PC-9 (cell line): ENCODE measurements around the gene NEB. TPM values are rescaled to one million over a fixed set of nuclear protein-coding genes. Genes with fewer than 3 reads are reported as not detected.

Experiments
- BruUV-seq: library from RNA; stranded (reverse); fragments of 400-500 nt; replicated peaks from 2 replicates; lab custom pipeline; 2021; lab: Mats Ljungman, UMichigan
- CTCF ChIA-PET: fragments of 300-600 bp; sonication (Branson Sonifier 250); formaldehyde crosslinking; loops from one replicate; lab custom pipeline; 2022; ENCODE audit warnings: antibody characterized with exemption; lab: Charles Lee
- POLR2A ChIA-PET: fragments of 300-600 bp; sonication (Branson Sonifier 250); formaldehyde crosslinking; loops from one replicate; lab custom pipeline; 2022; ENCODE audit warnings: antibody characterized with exemption; ENCODE audit not compliant: unreplicated experiment; lab: Charles Lee
- DNase-seq, 2 experiments: peaks; one replicate each; pipeline versions ENCODE4 v3.0.0 to v3.0.0-alpha.2; 2015 to 2022; ENCODE audit warnings: mixed read lengths in 1 of 2
- H2AFZ ChIP-seq: fragments of 200-600 bp; sonication (generic); 2 replicates; pipeline ENCODE4 v1.8.1; 2017; ENCODE audit warnings: antibody characterized with exemption
- H3F3A ChIP-seq: fragments of 200-600 bp; sonication (generic); 2 replicates; pipeline ENCODE4 v1.8.1; 2017; ENCODE audit warnings: antibody characterized with exemption, mild to moderate bottlenecking, low read depth; ENCODE audit not compliant: insufficient read depth
- H3K27ac ChIP-seq: fragments of 200-600 bp; sonication (generic); 2 replicates; pipeline ENCODE4 v1.6.1; 2016; ENCODE audit warnings: mixed run types
- H3K27me3 ChIP-seq: fragments of 200-600 bp; sonication (generic); 2 replicates; pipeline ENCODE4 v1.6.1; 2016; ENCODE audit warnings: low read depth, mixed run types; ENCODE audit not compliant: insufficient read depth
- H3K36me3 ChIP-seq: fragments of 200-600 bp; sonication (generic); 2 replicates; pipeline ENCODE4 v1.6.1; 2016; ENCODE audit warnings: low read depth, mixed run types
- H3K4me1 ChIP-seq: fragments of 200-600 bp; sonication (generic); replicated peaks from 2 replicates; pipeline ENCODE4 v1.6.1; 2016; ENCODE audit warnings: mixed run types; ENCODE audit not compliant: insufficient read depth
- H3K4me2 ChIP-seq: fragments of 200-600 bp; sonication (generic); 2 replicates; pipeline ENCODE4 v1.6.1; 2017; ENCODE audit warnings: mixed run types
- H3K4me3 ChIP-seq: fragments of 200-600 bp; sonication (generic); 2 replicates; pipeline ENCODE4 v1.6.1; 2016; ENCODE audit warnings: mixed run types
- H3K79me2 ChIP-seq: fragments of 200-600 bp; sonication (generic); 2 replicates; pipeline ENCODE4 v1.6.1; 2017; ENCODE audit warnings: low read depth, mixed run types
- H3K9me2 ChIP-seq: fragments of 200-600 bp; sonication (generic); 2 replicates; pipeline ENCODE4 v1.8.1; 2017; ENCODE audit warnings: mild to moderate bottlenecking; ENCODE audit not compliant: insufficient read depth
- H3K9me3 ChIP-seq: fragments of 200-600 bp; sonication (generic); 2 replicates; pipeline ENCODE4 v1.8.1; 2016; ENCODE audit warnings: low read depth; ENCODE audit not compliant: insufficient read depth
- H4K20me1 ChIP-seq: fragments of 200-600 bp; sonication (generic); 2 replicates; pipeline ENCODE4 v1.8.1; 2017; ENCODE audit not compliant: insufficient read depth
- EZH2 ChIP-seq: fragments of 200-600 bp; sonication (generic); IDR thresholded peaks from 2 replicates; pipeline ENCODE4 v1.8.0; 2017; ENCODE audit warnings: antibody characterized with exemption, low read depth
- intact Hi-C: fragments of 100-400 bp; cut with micrococcal nuclease; formaldehyde crosslinking; loops from one replicate; pipeline ENCODE4 v1.10.0; 2022; ENCODE audit not compliant: unreplicated experiment
- total RNA-seq: library from RNA; stranded (reverse); gene quantifications from 2 replicates; pipeline ENCODE4 v1.2.3, GENCODE V29; 2021
- TF ChIP-seq, protein P1 (sequence below): fragments of 200-600 bp; sonication (generic); conservative IDR thresholded peaks from 2 replicates; pipeline ENCODE4 v1.6.1; 2017; ENCODE audit warnings: mixed run types, antibody characterized with exemption, mild to moderate bottlenecking, moderate library complexity

The NEB gene
- total RNA-seq, 1 experiment from 2014 or later = 0.15 TPM

DNA sequence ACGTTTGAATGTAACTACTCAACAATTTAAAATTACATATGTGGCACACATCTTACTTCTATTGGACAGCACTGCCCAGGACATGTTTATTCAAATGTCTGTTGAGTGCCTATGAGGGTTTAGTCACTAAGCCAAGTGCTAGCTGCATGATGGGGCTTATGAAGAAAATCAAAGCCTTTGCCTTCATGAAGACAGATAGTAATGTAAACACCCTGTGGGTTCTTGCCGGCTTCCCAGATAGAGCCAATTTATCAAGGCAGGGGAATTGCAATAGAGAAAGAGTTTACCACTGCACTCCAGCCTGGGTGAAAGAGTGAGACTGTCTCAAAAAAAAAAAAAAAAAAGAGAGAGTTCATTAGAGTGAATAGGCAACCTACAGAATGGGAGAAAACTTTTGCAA is 43.7 kb upstream of the NEB start:
- ChIA-PET CTCF (interaction anchor here (0.6 kb wide), 1 partner anchor 43 kb away, joined by 3 read pairs; no protein-coding TSS in a partner anchor), POLR2A (no interaction called here)
- H3K9me3 ChIP-seq = no peaks in the 10 kb centered on the region
- no TSS peak for BruUV-seq
- DNase-seq = no peak
- H3K79me2 ChIP-seq = no peaks in the 10 kb centered on the region
- H3K27ac ChIP-seq = no peak overlapping the region
- intact Hi-C loops = no loop called here
- no peaks in the 10 kb centered on the region for H3K27me3 ChIP-seq
- H3K36me3 ChIP-seq = no peaks in the 10 kb centered on the region
- H3K9me2 ChIP-seq = no peaks in the 10 kb centered on the region
- H3K4me3 ChIP-seq = no peak overlapping the region
- no peak overlapping the region for H2AFZ ChIP-seq
- no peaks in the 10 kb centered on the region for H3K4me1 ChIP-seq
- H3K4me2 ChIP-seq = no peak overlapping the region
- no peak for TF ChIP-seq EZH2
- TF ChIP-seq, protein P1, sequence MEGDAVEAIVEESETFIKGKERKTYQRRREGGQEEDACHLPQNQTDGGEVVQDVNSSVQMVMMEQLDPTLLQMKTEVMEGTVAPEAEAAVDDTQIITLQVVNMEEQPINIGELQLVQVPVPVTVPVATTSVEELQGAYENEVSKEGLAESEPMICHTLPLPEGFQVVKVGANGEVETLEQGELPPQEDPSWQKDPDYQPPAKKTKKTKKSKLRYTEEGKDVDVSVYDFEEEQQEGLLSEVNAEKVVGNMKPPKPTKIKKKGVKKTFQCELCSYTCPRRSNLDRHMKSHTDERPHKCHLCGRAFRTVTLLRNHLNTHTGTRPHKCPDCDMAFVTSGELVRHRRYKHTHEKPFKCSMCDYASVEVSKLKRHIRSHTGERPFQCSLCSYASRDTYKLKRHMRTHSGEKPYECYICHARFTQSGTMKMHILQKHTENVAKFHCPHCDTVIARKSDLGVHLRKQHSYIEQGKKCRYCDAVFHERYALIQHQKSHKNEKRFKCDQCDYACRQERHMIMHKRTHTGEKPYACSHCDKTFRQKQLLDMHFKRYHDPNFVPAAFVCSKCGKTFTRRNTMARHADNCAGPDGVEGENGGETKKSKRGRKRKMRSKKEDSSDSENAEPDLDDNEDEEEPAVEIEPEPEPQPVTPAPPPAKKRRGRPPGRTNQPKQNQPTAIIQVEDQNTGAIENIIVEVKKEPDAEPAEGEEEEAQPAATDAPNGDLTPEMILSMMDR = no peak
- no peaks in the 10 kb centered on the region for H3F3A ChIP-seq
- no peaks in the 10 kb centered on the region for H4K20me1 ChIP-seq

DNA sequence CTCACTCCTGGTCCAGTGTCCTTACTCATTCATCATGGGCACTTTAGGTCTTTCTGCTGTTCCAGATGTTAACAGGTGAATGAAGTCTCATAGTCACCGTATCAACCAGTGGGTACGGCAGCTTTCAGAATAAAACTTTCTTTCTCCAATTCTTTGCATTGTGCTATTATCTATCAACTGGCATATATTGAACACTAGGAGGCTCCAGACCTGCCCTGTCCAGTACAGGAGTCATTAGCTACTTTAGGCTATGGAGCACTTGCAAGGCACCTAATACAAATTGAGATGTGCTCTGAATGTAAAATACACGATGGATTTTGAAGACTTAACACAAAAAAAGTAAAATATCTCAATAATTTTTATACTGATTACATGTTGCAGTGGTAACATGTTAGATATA is 43.2 kb upstream of the NEB start:
- Histone ChIP-seq H3K4me3 (no peak overlapping the region), H4K20me1 (no peaks in the 10 kb centered on the region), H3K4me2 (no peak overlapping the region), H3K27ac (no peak overlapping the region), H3K27me3 (no peaks in the 10 kb centered on the region), H3K36me3 (no peaks in the 10 kb centered on the region), H3K4me1 (no peaks in the 10 kb centered on the region), H3K79me2 (no peaks in the 10 kb centered on the region), H3K9me3 (no peaks in the 10 kb centered on the region), H3K9me2 (no peaks in the 10 kb centered on the region), H2AFZ (no peak overlapping the region), H3F3A (no peaks in the 10 kb centered on the region)
- ChIA-PET CTCF (no interaction called here), POLR2A (no interaction called here)
- no peak for DNase-seq
- intact Hi-C loops = no loop called here
- TF ChIP-seq EZH2 = no peak
- TF ChIP-seq, protein P1 = no peak; the same call in 1 of the 2 replicates
- BruUV-seq = no TSS peak

DNA sequence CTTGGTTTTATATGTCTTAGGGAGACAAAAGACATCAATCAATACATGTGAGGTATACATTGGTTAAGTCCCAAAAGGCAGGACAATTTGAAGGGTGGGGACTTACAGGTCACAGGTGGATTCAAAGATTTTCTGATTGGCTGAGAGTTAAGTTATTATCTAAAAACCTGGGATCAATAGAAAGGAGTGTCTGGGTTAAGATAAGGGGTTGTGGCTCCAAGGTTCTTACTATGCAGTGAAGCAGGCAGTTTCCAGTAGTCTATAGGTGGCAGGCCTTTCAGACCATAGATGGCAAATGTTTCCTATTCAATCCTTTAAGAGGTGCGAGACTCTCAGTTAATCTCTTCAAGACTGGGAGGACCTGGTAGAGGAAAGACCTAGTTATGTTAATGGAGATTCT is 42.1 kb upstream of the NEB start:
- no peaks in the 10 kb centered on the region for H3K79me2 ChIP-seq
- no peak overlapping the region for H3K4me2 ChIP-seq
- H3K9me3 ChIP-seq = no peaks in the 10 kb centered on the region
- no peak for DNase-seq
- H3K27ac ChIP-seq = no peak overlapping the region
- no peak for TF ChIP-seq EZH2
- TF ChIP-seq, protein P1 = no peak
- no peaks in the 10 kb centered on the region for H3F3A ChIP-seq
- no peaks in the 10 kb centered on the region for H3K4me1 ChIP-seq
- BruUV-seq = no TSS peak
- no peaks in the 10 kb centered on the region for H3K9me2 ChIP-seq
- ChIA-PET CTCF (no interaction called here), POLR2A (no interaction called here)
- no peaks in the 10 kb centered on the region for H4K20me1 ChIP-seq
- no peak overlapping the region for H2AFZ ChIP-seq
- no peak overlapping the region for H3K4me3 ChIP-seq
- H3K27me3 ChIP-seq = no peaks in the 10 kb centered on the region
- intact Hi-C loops = no loop called here
- no peaks in the 10 kb centered on the region for H3K36me3 ChIP-seq
